ENCODE results near the gene FER. TPM values are rescaled to one million over a fixed set of nuclear protein-coding genes. Genes with fewer than 3 reads are reported as not detected.

The FER gene
- total RNA-seq, 1 donor from 2014 or later: 30.9 TPM

- Mint-ChIP-seq H3K27me3 (ENCODE audit: unreplicated experiment) (no peaks in the 10 kb centered on the region), H3K4me3 (ENCODE audit: unreplicated experiment) (no peak overlapping the region)
These were observed 486.7 kb downstream of the FER start for GRCh38 chr5:109234381-109234780.

GRCh38 chr5:109239456-109239855 lies 491.8 kb downstream of the FER start:
- H3K36me3 Mint-ChIP-seq (ENCODE audit: unreplicated experiment): peaks cover 8% of the 10 kb centered on the region
- no peaks in the 10 kb centered on the region for H3K4me1 Mint-ChIP-seq (ENCODE audit: low read depth, unreplicated experiment)
- TF ChIP-seq CTCF (IDR thresholded peaks at IDR 0.05; ENCODE audit: partially characterized antibody, unreplicated experiment): no peak
- no peak overlapping the region for H3K4me3 Mint-ChIP-seq (ENCODE audit: unreplicated experiment)
- H3K9me3 Mint-ChIP-seq (ENCODE audit: unreplicated experiment): peaks cover 5% of the 10 kb centered on the region
- H3K27ac Mint-ChIP-seq (ENCODE audit: unreplicated experiment): no peak overlapping the region
- no peak for DNase-seq
- peaks cover 2% of the 10 kb centered on the region for H3K27me3 Mint-ChIP-seq (ENCODE audit: unreplicated experiment)

More at GRCh38 chr5:109234381-109234780, 486.7 kb downstream of the FER start:
- Mint-ChIP-seq H3K27ac (ENCODE audit: unreplicated experiment) (no peak overlapping the region), H3K9me3 (ENCODE audit: unreplicated experiment) (peaks cover 4% of the 10 kb centered on the region), H3K4me1 (ENCODE audit: low read depth, unreplicated experiment) (no peaks in the 10 kb centered on the region), H3K36me3 (ENCODE audit: unreplicated experiment) (peaks cover 8% of the 10 kb centered on the region)
- TF ChIP-seq CTCF (IDR thresholded peaks at IDR 0.05; ENCODE audit: partially characterized antibody, unreplicated experiment): no peak
- no peak for DNase-seq

GRCh38 chr5:109242518-109242917 lies 494.8 kb downstream of the FER start:
- Mint-ChIP-seq H3K9me3 (ENCODE audit: unreplicated experiment) (peaks cover 10% of the 10 kb centered on the region), H3K4me1 (ENCODE audit: low read depth, unreplicated experiment) (no peaks in the 10 kb centered on the region), H3K27me3 (ENCODE audit: unreplicated experiment) (peaks cover 6% of the 10 kb centered on the region), H3K36me3 (ENCODE audit: unreplicated experiment) (peaks cover 16% of the 10 kb centered on the region), H3K4me3 (ENCODE audit: unreplicated experiment) (no peak overlapping the region), H3K27ac (ENCODE audit: unreplicated experiment) (no peak overlapping the region)
- DNase-seq: no peak
- TF ChIP-seq CTCF (IDR thresholded peaks at IDR 0.05; ENCODE audit: partially characterized antibody, unreplicated experiment): no peak

- Mint-ChIP-seq H3K36me3 (ENCODE audit: unreplicated experiment) (peaks cover 22% of the 10 kb centered on the region), H3K27me3 (ENCODE audit: unreplicated experiment) (peaks cover 7% of the 10 kb centered on the region), H3K4me3 (ENCODE audit: unreplicated experiment) (no peak overlapping the region), H3K9me3 (ENCODE audit: unreplicated experiment) (peaks cover 13% of the 10 kb centered on the region), H3K4me1 (ENCODE audit: low read depth, unreplicated experiment) (peaks cover 12% of the 10 kb centered on the region), H3K27ac (ENCODE audit: unreplicated experiment) (no peak overlapping the region)
- TF ChIP-seq CTCF (IDR thresholded peaks at IDR 0.05; ENCODE audit: partially characterized antibody, unreplicated experiment): no peak
- no peak for DNase-seq
These were observed 498.7 kb downstream of the FER start for GRCh38 chr5:109246395-109246794.
